HTR-8/SVneo (cell line): ENCODE data around the gene HSD17B13.
"Not testable (repeated sequence)": the region's sequence is repeated elsewhere in the genome, so short reads cannot be mapped to it uniquely, and the experiment has no call there.

Source experiments
- DNase-seq: peaks from one replicate; pipeline ENCODE4 v3.0.0; 2011; ENCODE audit warnings: low spot score, mixed read lengths; ENCODE audit not compliant: insufficient read length
- FAIRE-seq: peaks from 2 replicates; lab custom pipeline; 2011; peaks lifted over from hg19 to GRCh38; lab: Jason Lieb, UNC

HSD17B13 gene

DNA sequence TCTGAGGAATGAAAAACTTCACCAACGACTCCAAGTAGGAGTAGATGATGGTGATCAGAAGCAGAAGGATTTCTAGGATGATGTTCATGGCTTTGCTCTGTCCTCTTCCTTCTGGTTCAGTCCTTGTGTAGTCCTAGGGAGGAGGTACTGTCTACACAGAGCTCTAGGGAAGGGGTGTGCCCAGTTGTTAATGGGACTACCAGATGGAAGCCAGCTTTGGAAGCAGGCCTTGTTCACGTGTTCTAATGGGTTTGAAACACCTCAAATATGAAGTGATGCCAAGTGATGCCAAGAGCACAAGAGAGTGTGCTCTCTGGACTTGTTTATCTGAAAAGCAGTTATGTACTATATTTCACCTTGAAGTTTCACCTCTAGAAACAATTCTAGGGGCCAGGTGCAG lies at the start of gene HSD17B13:
HSD17B13 (minus strand) TSS at position 129 of the 400 bp plus-strand sequence; CDS start at position 88, 41 bp downstream.
- DNase-seq (no peak), FAIRE-seq (peak; percentile 4)

GRCh38 chr4:87370068-87370467 lies 47.4 kb upstream of the HSD17B13 start:
- FAIRE-seq = no peak
- no peak for DNase-seq

DNA sequence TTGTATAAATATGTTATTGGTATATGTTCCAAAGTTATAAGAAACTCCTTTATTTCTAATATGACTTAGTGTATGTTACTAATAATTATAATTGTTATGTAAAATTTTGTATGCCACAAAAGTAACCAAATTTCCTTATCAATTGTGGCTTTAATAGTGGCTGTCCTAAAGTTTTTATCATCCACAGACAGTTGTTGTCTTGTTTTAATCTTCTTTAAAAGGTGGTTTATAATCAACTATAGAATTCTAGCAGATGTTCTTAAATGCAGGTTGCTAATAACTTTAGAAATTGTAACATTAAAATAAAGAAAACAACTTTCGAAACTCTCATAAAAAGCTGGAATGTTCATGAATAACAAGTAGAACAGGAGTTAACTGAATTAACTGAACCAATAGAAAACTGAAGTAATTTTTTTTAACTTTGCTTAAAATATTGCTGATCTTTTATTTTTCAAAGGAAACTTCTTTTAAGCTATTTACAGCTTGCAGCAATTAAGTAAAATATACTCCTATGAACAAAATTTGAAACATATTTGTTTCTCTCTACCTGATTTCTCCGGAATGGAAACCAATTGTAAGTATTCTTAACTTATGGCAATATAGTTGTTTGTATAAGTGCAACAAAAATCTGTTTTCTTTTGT lies 44.0 kb upstream of the HSD17B13 start:
- FAIRE-seq (no peak), DNase-seq (no peak)

DNA sequence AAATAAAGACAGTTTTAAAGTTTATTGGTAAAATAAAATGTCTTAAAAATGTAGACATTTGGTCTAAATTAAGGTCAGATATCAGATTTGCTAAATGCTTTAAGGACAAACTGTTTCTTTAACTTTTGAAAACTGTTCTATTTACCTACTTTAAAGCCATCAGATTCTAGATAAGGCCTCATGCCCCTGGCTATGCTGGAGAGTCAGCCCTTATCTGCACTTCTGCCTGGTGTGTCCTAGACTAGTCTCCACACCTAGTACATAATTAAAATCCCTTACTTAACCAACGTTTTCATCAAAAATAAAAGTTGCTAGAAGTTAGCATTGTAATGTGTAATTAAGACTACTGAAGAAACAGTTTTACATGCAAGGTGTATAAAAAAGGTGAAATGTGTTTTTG lies 42.7 kb upstream of the HSD17B13 start:
- FAIRE-seq = no peak
- no peak for DNase-seq

GRCh38 chr4:87363552-87363951 lies 40.9 kb upstream of the HSD17B13 start:
- FAIRE-seq (no peak), DNase-seq (no peak)

- no peak for FAIRE-seq
- no peak for DNase-seq
These were observed 37.8 kb upstream of the HSD17B13 start for GRCh38 chr4:87360338-87360935.

DNA sequence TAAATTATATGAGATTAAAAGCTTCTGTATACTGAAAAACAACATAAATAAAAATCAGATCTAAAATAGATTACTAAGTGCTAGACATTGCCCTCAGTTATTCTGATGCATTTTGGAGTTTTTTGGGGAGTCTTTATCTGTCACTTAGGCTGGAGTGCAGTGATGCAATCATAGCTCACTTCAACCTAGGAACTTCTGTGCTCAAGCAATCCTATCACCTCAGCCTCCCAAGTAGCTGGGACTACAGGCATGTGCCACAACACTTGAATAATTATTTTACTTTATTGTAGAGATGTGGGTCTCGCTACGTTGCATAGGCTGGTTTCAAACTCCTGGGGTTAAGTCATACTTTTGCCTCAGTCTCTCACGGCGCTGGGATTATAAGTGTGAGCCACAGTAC lies 36.6 kb upstream of the HSD17B13 start:
- no peak for FAIRE-seq
- DNase-seq = no peak

- no peak for DNase-seq
- no peak for FAIRE-seq
These were observed 34.3 kb upstream of the HSD17B13 start for GRCh38 chr4:87356832-87357526.

- DNase-seq (no peak), FAIRE-seq (no peak)
These were observed 31.8 kb upstream of the HSD17B13 start for GRCh38 chr4:87354168-87355102.

GRCh38 chr4:87353592-87353991 lies 30.9 kb upstream of the HSD17B13 start:
- DNase-seq (peak; percentile 23), FAIRE-seq (no peak)

- no peak for FAIRE-seq
- DNase-seq = no peak
These were observed 22.5 kb upstream of the HSD17B13 start for GRCh38 chr4:87345139-87345538.

- FAIRE-seq (no peak), DNase-seq (no peak)
These were observed 20.2 kb upstream of the HSD17B13 start for GRCh38 chr4:87342872-87343271.

- FAIRE-seq, DNase-seq: not testable (repeated sequence)
These were observed 19.4 kb upstream of the HSD17B13 start for GRCh38 chr4:87341954-87342635.

DNA sequence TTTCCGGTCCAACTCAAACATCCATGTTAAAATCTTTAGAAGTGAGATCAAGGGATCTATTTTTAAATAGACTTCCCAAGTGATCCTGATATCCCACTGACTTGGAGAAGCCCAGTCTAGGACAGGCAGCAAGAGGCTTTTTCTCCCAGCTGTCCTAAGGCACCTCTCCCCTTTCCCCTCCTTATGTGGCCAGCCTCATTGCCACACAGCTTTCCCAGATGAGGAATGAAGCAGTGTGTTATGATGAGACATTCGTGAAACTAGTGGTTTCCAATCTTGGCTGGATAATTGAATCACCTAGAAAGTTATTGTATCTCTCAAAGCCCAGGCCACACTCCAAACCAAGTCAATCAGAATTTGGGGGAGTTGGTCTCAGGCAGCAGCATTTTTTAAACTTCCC lies 16.8 kb upstream of the HSD17B13 start:
- FAIRE-seq (no peak), DNase-seq (no peak)

GRCh38 chr4:87337361-87337760 lies 14.7 kb upstream of the HSD17B13 start:
- DNase-seq (no peak), FAIRE-seq (no peak)

DNA sequence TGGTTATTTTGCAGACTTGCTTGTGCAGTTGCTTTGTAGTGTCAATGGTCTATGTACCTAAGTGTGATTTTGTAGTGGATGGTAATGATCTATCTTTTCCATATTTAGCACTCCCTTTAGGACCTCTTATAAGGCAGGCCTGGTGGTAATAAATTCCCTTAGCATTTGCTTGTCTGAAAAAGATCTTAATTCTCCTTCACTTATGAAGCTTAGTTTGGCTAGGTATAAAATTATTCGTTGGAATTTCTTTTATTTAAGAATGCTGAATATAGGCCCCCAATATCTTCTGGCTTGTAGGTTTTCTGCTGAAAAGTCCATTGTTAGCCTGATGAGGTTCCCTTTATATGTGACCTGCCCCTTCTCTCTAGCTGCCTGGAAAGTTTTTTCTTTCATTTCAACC lies 10.6 kb upstream of the HSD17B13 start:
- FAIRE-seq (no peak), DNase-seq (no peak)

- no peak for DNase-seq
- no peak for FAIRE-seq
These were observed 8.1 kb upstream of the HSD17B13 start for GRCh38 chr4:87330761-87331160.

- FAIRE-seq = no peak
- DNase-seq = no peak
These were observed 4.5 kb upstream of the HSD17B13 start for GRCh38 chr4:87327136-87327535.

DNA sequence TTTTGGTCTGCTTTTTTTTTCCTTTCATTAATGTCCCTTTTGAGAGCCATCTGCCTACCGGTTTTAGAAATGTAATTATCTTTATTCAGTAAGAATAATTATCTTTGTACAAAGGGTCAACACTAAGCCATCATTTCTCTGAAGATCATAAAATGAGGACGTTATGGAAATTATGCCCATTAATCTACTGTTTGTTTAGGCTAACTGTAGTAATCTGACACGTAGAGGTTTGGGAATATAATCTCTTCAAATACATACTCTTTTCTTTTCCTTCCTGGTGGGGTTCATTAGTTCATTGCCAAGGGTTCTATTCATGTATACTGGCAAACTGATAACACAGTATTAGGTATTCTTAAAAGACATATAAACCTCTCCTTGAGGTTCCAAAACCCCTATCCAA lies 3.8 kb upstream of the HSD17B13 start:
- FAIRE-seq = no peak
- no peak for DNase-seq

GRCh38 chr4:87321888-87322287 lies 794 bp downstream of the HSD17B13 start:
- DNase-seq (no peak), FAIRE-seq (no peak)
